IMR-90 (cell line): ENCODE results near the gene ASB3. TPM values are rescaled to one million over a fixed set of nuclear protein-coding genes. Genes with fewer than 3 reads are reported as not detected.

Experiments used
- ATAC-seq: fragments of 200-7000 bp; cut with Tn5 transposase; 2 replicates; pipeline ENCODE4 v1.9.1; 2020; ENCODE audit warnings: low read depth, mild to moderate bottlenecking, moderate library complexity
- BruUV-seq: library from RNA; stranded (reverse); fragments of 400-500 nt; replicated peaks from 2 replicates; lab custom pipeline; 2021; lab: Mats Ljungman, UMichigan
- CTCF ChIA-PET: fragments of 300-600 bp; formaldehyde crosslinking; extraction: SDS; loops from one replicate; lab custom pipeline; 2021; ENCODE audit warnings: antibody characterized with exemption; lab: Yijun Ruan, JAX
- POLR2A ChIA-PET: fragments of 300-600 bp; sonication (Branson Sonifier 250); formaldehyde crosslinking; loops from one replicate; lab custom pipeline; 2022; ENCODE audit warnings: antibody characterized with exemption; ENCODE audit not compliant: unreplicated experiment; lab: Charles Lee
- DNase-seq: peaks from one replicate; pipeline ENCODE4 v3.0.0; 2013
- H2AFZ ChIP-seq: replicated peaks from 2 replicates; pipeline ENCODE3; 2013; ENCODE audit warnings: low read length, mild to moderate bottlenecking; ENCODE audit not compliant: poor library complexity
- H2AK5ac ChIP-seq: 2 replicates; pipeline ENCODE4 v1.6.1; 2013; ENCODE audit warnings: low read depth, low read length, inconsistent platforms
- H2AK9ac ChIP-seq: replicated peaks from 2 replicates; pipeline ENCODE3; 2013; ENCODE audit warnings: mild to moderate bottlenecking, low read depth, low read length, moderate library complexity; ENCODE audit not compliant: poor library complexity
- H2BK120ac ChIP-seq: 2 replicates; pipeline ENCODE4 v1.6.1; 2013; ENCODE audit warnings: low read depth, low read length, inconsistent platforms
- H2BK15ac ChIP-seq: 3 replicates; pipeline ENCODE4 v1.6.1; 2013; ENCODE audit warnings: low read depth, low read length, inconsistent platforms
- H2BK20ac ChIP-seq: 2 replicates; pipeline ENCODE4 v1.6.1; 2013; ENCODE audit warnings: low read depth, mild to moderate bottlenecking, inconsistent platforms, low read length, moderate library complexity
- H2BK5ac ChIP-seq: 2 replicates; pipeline ENCODE4 v1.6.1; 2013; ENCODE audit warnings: mild to moderate bottlenecking, low read depth, low read length, inconsistent platforms; ENCODE audit not compliant: poor library complexity, severe bottlenecking
- H3K14ac ChIP-seq: replicated peaks from 2 replicates; pipeline ENCODE4 v1.6.1; 2013; ENCODE audit warnings: low read depth, low read length, inconsistent platforms
- H3K18ac ChIP-seq: 2 replicates; pipeline ENCODE4 v1.6.1; 2013; ENCODE audit warnings: low read depth, low read length, control low read depth
- H3K23ac ChIP-seq: 2 replicates; pipeline ENCODE4 v1.6.1; 2013; ENCODE audit warnings: low read depth, low read length, inconsistent platforms
- H3K27ac ChIP-seq: 2 replicates; pipeline ENCODE4 v1.5.1; 2013; ENCODE audit warnings: mild to moderate bottlenecking, control low read depth, low read length; ENCODE audit not compliant: insufficient read depth
- H3K27me3 ChIP-seq: 2 replicates; pipeline ENCODE4 v1.6.1; 2013; ENCODE audit warnings: low read length; ENCODE audit not compliant: control insufficient read depth, insufficient read depth
- H3K36me3 ChIP-seq: 2 replicates; pipeline ENCODE4 v1.6.1; 2013; ENCODE audit warnings: low read length, mixed read lengths; ENCODE audit not compliant: control insufficient read depth, insufficient read depth
- H3K4ac ChIP-seq: 2 replicates; pipeline ENCODE4 v1.6.1; 2013; ENCODE audit warnings: low read depth, low read length, inconsistent platforms
- H3K4me1 ChIP-seq: 2 replicates; pipeline ENCODE4 v1.6.1; 2013; ENCODE audit warnings: low read length, mixed read lengths; ENCODE audit not compliant: control insufficient read depth, insufficient read depth
- H3K4me2 ChIP-seq: 2 replicates; pipeline ENCODE4 v1.6.1; 2013; ENCODE audit warnings: low read depth, mild to moderate bottlenecking, control low read depth, low read length, moderate library complexity
- H3K4me3 ChIP-seq: 2 replicates; pipeline ENCODE4 v1.5.1; 2013; ENCODE audit warnings: low read depth, mild to moderate bottlenecking, control low read depth, low read length, moderate library complexity; ENCODE audit not compliant: insufficient read depth
- H3K56ac ChIP-seq: 2 replicates; pipeline ENCODE4 v1.6.1; 2013; ENCODE audit warnings: low read length, inconsistent platforms; ENCODE audit not compliant: insufficient read depth; ENCODE audit errors: extremely low read depth
- H3K79me1 ChIP-seq, 2 experiments: 2 replicates each; pipeline ENCODE4 v1.6.1; 2013; ENCODE audit warnings: low read length in 2 of 2, inconsistent platforms in 1 of 2, low read depth in 1 of 2
- H3K9ac ChIP-seq: 2 replicates; pipeline ENCODE4 v1.6.1; 2013; ENCODE audit warnings: low read depth, low read length, control low read depth
- H3K9me1 ChIP-seq: 2 replicates; pipeline ENCODE4 v1.6.1; 2013; ENCODE audit warnings: low read length, inconsistent platforms; ENCODE audit not compliant: insufficient read depth
- H3K9me3 ChIP-seq: 2 replicates; pipeline ENCODE4 v1.6.1; 2013; ENCODE audit warnings: low read length; ENCODE audit not compliant: control insufficient read depth, insufficient read depth
- H4K20me1 ChIP-seq: 2 replicates; pipeline ENCODE4 v1.6.1; 2013; ENCODE audit warnings: low read length, inconsistent platforms; ENCODE audit not compliant: insufficient read depth
- H4K5ac ChIP-seq: 2 replicates; pipeline ENCODE4 v1.6.1; 2013; ENCODE audit warnings: mild to moderate bottlenecking, low read depth, low read length, control low read depth
- H4K8ac ChIP-seq, 2 experiments: 2 replicates each; pipeline ENCODE4 v1.6.1; 2013; ENCODE audit warnings: low read depth in 2 of 2, low read length in 2 of 2, control low read depth in 1 of 2, inconsistent platforms in 1 of 2
- H4K91ac ChIP-seq: 2 replicates; pipeline ENCODE4 v1.6.1; 2013; ENCODE audit warnings: low read depth, low read length, inconsistent platforms; ENCODE audit not compliant: insufficient read depth
- CTCF ChIP-seq: conservative IDR thresholded peaks from 2 replicates; pipeline ENCODE4 v1.5.1; 2012; ENCODE audit warnings: mild to moderate bottlenecking, low read depth, low read length, improper control_type of control experiment
- ELK1 ChIP-seq: fragments of 150-350 bp; IDR thresholded peaks from 2 replicates; pipeline ENCODE4 v1.6.1; 2016; ENCODE audit warnings: low read depth, mild to moderate bottlenecking, low read length, moderate library complexity, borderline replicate concordance
- MAFK ChIP-seq: IDR thresholded peaks from 2 replicates; pipeline ENCODE4 v1.6.1; 2012; ENCODE audit warnings: low read depth, low read length, improper control_type of control experiment
- SMC3 ChIP-seq: fragments of 150-350 bp; IDR thresholded peaks from 2 replicates; pipeline ENCODE4 v1.6.1; 2016; ENCODE audit warnings: low read depth, mild to moderate bottlenecking, antibody characterized with exemption, low read length, moderate library complexity
- WGBS, 2 experiments: methylation state at CpG; one replicate each; pipeline versions ENCODE4 v1.1.5 to v1.1.7; 2013; ENCODE audit warnings: missing lambda C conversion rate in 2 of 2; ENCODE audit not compliant: insufficient read length in 1 of 2; ENCODE audit errors: extremely low coverage in 2 of 2; 5-methylcytosine and 5-hydroxymethylcytosine counted together
- dilution Hi-C: fragments of 300-500 bp; cut with HindIII; formaldehyde crosslinking; loops from one replicate; pipeline ENCODE4 v1.14.3; 2018; ENCODE audit warnings: low sequenced_read_pairs; ENCODE audit not compliant: unreplicated experiment
- in situ Hi-C: fragments of 300-500 bp; cut with MboI; formaldehyde crosslinking; loops from 3 replicates; pipeline ENCODE4 v1.14.3; 2019; ENCODE audit warnings: low sequenced_read_pairs, inconsistent platforms, mixed read lengths
- intact Hi-C: fragments of 100-400 bp; cut with micrococcal nuclease; formaldehyde crosslinking; loops from 2 replicates; pipeline ENCODE4 v1.10.0; 2022
- polyA plus RNA-seq, 3 experiments: library from polyadenylated mRNA; depleted of rRNA; stranded (reverse); fragments of >200 nt; gene quantifications; 2 replicates each; pipeline ENCODE4 v1.2.3, GENCODE V29; 2012; ENCODE audit warnings: low replicate concordance in 1 of 3
- total RNA-seq: library from RNA; depleted of rRNA; stranded (reverse); fragments of >200 nt; gene quantifications from 2 replicates; pipeline ENCODE4 v1.2.3, GENCODE V29; 2012

ASB3 gene
- total and polyA plus RNA-seq, 2 of the 4 experiments (the other 2 are of a cell fraction): 19.2 to 36.2 TPM

GRCh38 chr2:53641290-53641689 is 145.5 kb downstream of the ASB3 start:
- Histone ChIP-seq H3K4me3 (no peak overlapping the region), H4K8ac (no peak overlapping the region), H2AK9ac (no peak overlapping the region), H3K9me1 (no peaks in the 10 kb centered on the region), H4K20me1 (no peaks in the 10 kb centered on the region), H2BK20ac (no peak overlapping the region), H3K23ac (no peak overlapping the region), H3K27ac (no peak overlapping the region), H3K9ac (no peak overlapping the region), H2BK120ac (no peak overlapping the region), H2BK15ac (no peak overlapping the region), H3K36me3 (no peaks in the 10 kb centered on the region), H3K4ac (no peak overlapping the region), H3K18ac (no peak overlapping the region), H4K91ac (no peak overlapping the region), H3K56ac (no peak overlapping the region), H2AFZ (no peak overlapping the region), H3K4me1 (no peaks in the 10 kb centered on the region), H3K27me3 (no peaks in the 10 kb centered on the region), H2BK5ac (no peak overlapping the region), H3K9me3 (no peaks in the 10 kb centered on the region), H2AK5ac (no peak overlapping the region), H3K79me1 (no peaks in the 10 kb centered on the region), H3K4me2 (no peak overlapping the region), H3K14ac (no peak overlapping the region), H4K5ac (no peak overlapping the region)
- intact Hi-C loops (no loop called here), in situ Hi-C loops (no loop called here), dilution Hi-C loops (no loop called here)
- DNase-seq (no peak), ATAC-seq (no peak)
- ChIA-PET POLR2A (no interaction called here), CTCF (no interaction called here)
- 40% methylated on average over 2 of the region's 7 CpGs; no CpG with 5 or more reads in 1 of the 2 experiments for WGBS, 2 experiments
- no peak for TF ChIP-seq ELK1
- no peak for TF ChIP-seq CTCF
- TF ChIP-seq MAFK: no peak
- TF ChIP-seq SMC3: no peak
- no TSS peak for BruUV-seq
